Measurements from ENCODE around the gene BACE1-AS.

GRCh38 chr11:117332843-117333242 lies 41.7 kb downstream of the BACE1-AS start:
- TF ChIP-seq CTCF (conservative IDR thresholded peaks at IDR 0.05 in 1 of 2, IDR thresholded peaks at IDR 0.05 in 1 of 2; ENCODE audit: low read depth in 1 of 2, low read length in 2 of 2) (no peak), EZH2 (IDR thresholded peaks at IDR 0.05; ENCODE audit: low read length, missing control alignments) (no peak)
